Breast epithelium (tissue), 3 donors: ENCODE data around the gene RPS15A.

ENCODE experiments used
- CTCF ChIP-seq, 3 donors: fragments of 450-650 bp; IDR thresholded peaks; one replicate each; pipeline ENCODE4 v1.5.1; 2016 to 2017; ENCODE audit warnings: antibody characterized with exemption in 3 of 3, mild to moderate bottlenecking in 3 of 3, moderate library complexity in 3 of 3
- POLR2A ChIP-seq: fragments of 450-650 bp; IDR thresholded peaks from one replicate; pipeline ENCODE4 v1.6.1; 2016; ENCODE audit warnings: antibody characterized with exemption, mild to moderate bottlenecking, moderate library complexity
- POLR2AphosphoS5 ChIP-seq, 3 donors: sonication (generic); formaldehyde crosslinking; IDR thresholded peaks; one replicate each; pipeline ENCODE4 v1.6.1; 2017; ENCODE audit warnings: antibody characterized with exemption in 3 of 3

GRCh38 chr16:18796377-18796776 lies 6.2 kb upstream of the RPS15A start:
- TF ChIP-seq CTCF (IDR thresholded peaks at IDR 0.05): no peak
- TF ChIP-seq POLR2AphosphoS5 (IDR thresholded peaks at IDR 0.05): no peak
- no peak for TF ChIP-seq POLR2A
